Lower lobe of right lung (tissue), 2 donors: ENCODE data around the gene CAMTA2. TPM values are rescaled to one million over a fixed set of nuclear protein-coding genes. Genes with fewer than 3 reads are reported as not detected.
A peak's percentile ranks its signal among the peaks of the same experiment; 100 is the strongest.
"Not testable (repeated sequence)": the region's sequence is repeated elsewhere in the genome, so short reads cannot be mapped to it uniquely, and the experiment has no call there.

ENCODE experiments used
- ATAC-seq, 2 donors: fragments of 200-7000 bp; cut with Tn5 transposase; one replicate each; pipeline ENCODE4 v1.9.1; 2020 to 2022; ENCODE audit warnings: mild to moderate bottlenecking in 2 of 2, moderate library complexity in 2 of 2
- DNase-seq: peaks from one replicate; pipeline ENCODE4 v3.0.0-alpha.2; 2020
- H3K27ac ChIP-seq: fragments of 200-600 bp; one replicate; pipeline ENCODE4 v1.8.0; 2022
- H3K27me3 ChIP-seq: fragments of 200-600 bp; one replicate; pipeline ENCODE4 v1.8.0; 2022; ENCODE audit warnings: low read depth
- H3K36me3 ChIP-seq: fragments of 200-600 bp; one replicate; pipeline ENCODE4 v1.8.0; 2022; ENCODE audit warnings: mild to moderate bottlenecking
- H3K4me1 ChIP-seq: fragments of 200-600 bp; one replicate; pipeline ENCODE4 v1.8.0; 2022
- H3K4me3 ChIP-seq: fragments of 200-600 bp; one replicate; pipeline ENCODE4 v1.8.0; 2022; ENCODE audit warnings: mild to moderate bottlenecking
- H3K9me3 ChIP-seq: fragments of 200-600 bp; one replicate; pipeline ENCODE4 v1.8.0; 2022
- intact Hi-C: fragments of 100-400 bp; cut with DNase I; formaldehyde crosslinking; loops from one replicate; pipeline ENCODE4 v1.11.0; 2022
- total RNA-seq: library from RNA; stranded (reverse); fragmentation: NEBNext Ultra II Directional; extraction: Animal tissue kit (Norgen Biotek cat#: 25700); gene quantifications from one replicate; pipeline ENCODE4 v1.2.1, GENCODE V29; 2021
- TF ChIP-seq, protein P1 (sequence below): fragments of 200-600 bp; IDR thresholded peaks from one replicate; pipeline ENCODE4 v1.8.0; 2022; ENCODE audit warnings: antibody characterized with exemption, mild to moderate bottlenecking
- donor health status: DM: no; HTN: yes; CAD: no; lungs with severe emphysema.

The CAMTA2 gene
- total RNA-seq, 1 donor from 2014 or later: 49.9 TPM

- H3K27ac ChIP-seq: no peak overlapping the region
- H3K4me3 ChIP-seq: no peak overlapping the region
- peaks cover 15% of the 10 kb centered on the region for H3K27me3 ChIP-seq
- TF ChIP-seq, protein P1, sequence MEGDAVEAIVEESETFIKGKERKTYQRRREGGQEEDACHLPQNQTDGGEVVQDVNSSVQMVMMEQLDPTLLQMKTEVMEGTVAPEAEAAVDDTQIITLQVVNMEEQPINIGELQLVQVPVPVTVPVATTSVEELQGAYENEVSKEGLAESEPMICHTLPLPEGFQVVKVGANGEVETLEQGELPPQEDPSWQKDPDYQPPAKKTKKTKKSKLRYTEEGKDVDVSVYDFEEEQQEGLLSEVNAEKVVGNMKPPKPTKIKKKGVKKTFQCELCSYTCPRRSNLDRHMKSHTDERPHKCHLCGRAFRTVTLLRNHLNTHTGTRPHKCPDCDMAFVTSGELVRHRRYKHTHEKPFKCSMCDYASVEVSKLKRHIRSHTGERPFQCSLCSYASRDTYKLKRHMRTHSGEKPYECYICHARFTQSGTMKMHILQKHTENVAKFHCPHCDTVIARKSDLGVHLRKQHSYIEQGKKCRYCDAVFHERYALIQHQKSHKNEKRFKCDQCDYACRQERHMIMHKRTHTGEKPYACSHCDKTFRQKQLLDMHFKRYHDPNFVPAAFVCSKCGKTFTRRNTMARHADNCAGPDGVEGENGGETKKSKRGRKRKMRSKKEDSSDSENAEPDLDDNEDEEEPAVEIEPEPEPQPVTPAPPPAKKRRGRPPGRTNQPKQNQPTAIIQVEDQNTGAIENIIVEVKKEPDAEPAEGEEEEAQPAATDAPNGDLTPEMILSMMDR: no peak
- no peaks in the 10 kb centered on the region for H3K9me3 ChIP-seq
- no peaks in the 10 kb centered on the region for H3K36me3 ChIP-seq
- no peak for DNase-seq
- H3K4me1 ChIP-seq: peaks cover 12% of the 10 kb centered on the region
- intact Hi-C loops: no loop called here
- no peak for ATAC-seq
These were observed 45.4 kb upstream of the CAMTA2 start for GRCh38 chr17:5032865-5033264.

- intact Hi-C loops: no loop called here
- Histone ChIP-seq H3K4me3 (peak overlapping the region; percentile 53), H3K4me1 (peaks cover 12% of the 10 kb centered on the region), H3K27ac (peak overlapping the region; percentile 57), H3K9me3 (no peaks in the 10 kb centered on the region), H3K36me3 (no peaks in the 10 kb centered on the region), H3K27me3 (peaks cover 15% of the 10 kb centered on the region)
- ATAC-seq (peak; percentile 83 to 90), DNase-seq (peak; percentile 90)
- TF ChIP-seq, protein P1: peak; percentile 78
These were observed 44.0 kb upstream of the CAMTA2 start for GRCh38 chr17:5031365-5032082.

DNA sequence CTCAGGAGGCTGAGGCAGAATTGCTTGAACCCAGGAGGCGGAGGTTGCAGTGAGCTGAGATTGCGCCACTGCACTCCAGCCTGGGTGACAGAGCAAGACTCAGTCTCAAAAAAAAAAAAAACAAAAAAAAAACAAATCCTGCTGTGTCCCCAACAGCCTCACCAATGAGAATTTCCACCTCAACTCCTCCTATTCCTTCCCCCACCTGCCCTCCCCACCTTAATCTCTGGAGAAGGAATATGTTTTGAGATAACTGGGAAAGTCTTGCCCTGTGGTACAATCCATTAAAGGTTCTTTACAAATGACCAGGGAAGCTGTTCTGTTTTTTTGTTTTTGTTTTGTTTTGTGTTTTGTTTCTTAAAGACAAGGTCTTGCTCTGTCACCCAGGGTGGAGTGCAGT, 42.7 kb upstream of the CAMTA2 start:
- ATAC-seq, H3K4me1 ChIP-seq, H3K27ac ChIP-seq, H3K9me3 ChIP-seq, H3K36me3 ChIP-seq, intact Hi-C loops, H3K4me3 ChIP-seq, H3K27me3 ChIP-seq, DNase-seq: not testable (repeated sequence)

GRCh38 chr17:5027916-5028315, 40.4 kb upstream of the CAMTA2 start:
- ATAC-seq: no peak

GRCh38 chr17:5027299-5027698, 39.8 kb upstream of the CAMTA2 start:
- intact Hi-C loops: no loop called here
- no peak overlapping the region for H3K27ac ChIP-seq
- DNase-seq: no peak
- no peaks in the 10 kb centered on the region for H3K9me3 ChIP-seq
- H3K36me3 ChIP-seq: peaks cover 19% of the 10 kb centered on the region
- TF ChIP-seq, protein P1: no peak
- no peaks in the 10 kb centered on the region for H3K27me3 ChIP-seq
- H3K4me1 ChIP-seq: peaks cover 8% of the 10 kb centered on the region
- ATAC-seq: no peak
- no peak overlapping the region for H3K4me3 ChIP-seq

More at GRCh38 chr17:5027916-5028315, 40.4 kb upstream of the CAMTA2 start:
- H3K4me1 ChIP-seq: peaks cover 8% of the 10 kb centered on the region
- intact Hi-C loops: no loop called here
- H3K4me3 ChIP-seq: no peak overlapping the region
- TF ChIP-seq, protein P1: no peak
- H3K27me3 ChIP-seq: no peaks in the 10 kb centered on the region
- no peak overlapping the region for H3K27ac ChIP-seq
- peaks cover 13% of the 10 kb centered on the region for H3K36me3 ChIP-seq
- no peaks in the 10 kb centered on the region for H3K9me3 ChIP-seq
- DNase-seq: no peak

- TF ChIP-seq, protein P1: no peak
- Histone ChIP-seq H3K36me3 (peaks cover 46% of the 10 kb centered on the region), H3K27me3 (no peaks in the 10 kb centered on the region), H3K4me1 (no peaks in the 10 kb centered on the region), H3K4me3 (no peak overlapping the region), H3K27ac (peak overlapping the region; percentile 56), H3K9me3 (no peaks in the 10 kb centered on the region)
- intact Hi-C loops: no loop called here
- DNase-seq: no peak
- ATAC-seq: peak; percentile 60 to 78
These were observed 37.1 kb upstream of the CAMTA2 start for GRCh38 chr17:5024604-5025003.
